Dedifferentiated amniotic fluid mesenchymal stem cell (primary cell): Measurements from ENCODE around the gene CDCA4.
"Not testable (repeated sequence)": the region's sequence is repeated elsewhere in the genome, so short reads cannot be mapped to it uniquely, and the experiment has no call there.

Experiments used
- DNase-seq: peaks from one replicate; pipeline ENCODE4 v3.0.0-alpha.2; 2016; ENCODE audit errors: extremely low spot score

CDCA4 gene

DNA sequence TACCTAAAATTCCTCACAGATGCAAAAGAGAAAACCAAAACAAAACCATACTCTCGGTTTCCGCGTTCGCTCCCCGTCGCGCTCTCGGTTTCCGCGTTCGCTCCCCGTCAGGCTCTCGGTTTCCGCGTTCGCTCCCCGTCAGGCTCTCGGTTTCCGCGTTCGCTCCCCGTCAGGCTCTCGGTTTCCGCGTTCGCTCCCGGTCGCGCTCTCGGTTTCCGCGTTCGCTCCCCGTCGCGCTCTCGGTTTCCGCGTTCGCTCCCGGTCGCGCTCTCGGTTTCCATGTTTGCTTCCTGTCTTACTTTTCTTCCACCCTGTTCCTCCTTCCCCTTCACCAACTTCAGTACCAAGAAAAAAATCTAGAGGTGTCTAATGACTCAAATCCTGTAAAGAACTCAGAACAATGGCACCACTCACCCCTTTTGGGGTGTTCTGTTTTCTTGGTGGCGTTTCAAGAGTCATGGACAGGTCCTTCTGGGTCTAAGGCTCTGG, 12.6 kb upstream of the CDCA4 start:
- DNase-seq: not testable (repeated sequence)

- not testable (repeated sequence) for DNase-seq
Observed at GRCh38 chr14:105032451-105032901, 11.6 kb upstream of the CDCA4 start.

GRCh38 chr14:105030836-105031396, 10.0 kb upstream of the CDCA4 start:
- DNase-seq: no peak

DNA sequence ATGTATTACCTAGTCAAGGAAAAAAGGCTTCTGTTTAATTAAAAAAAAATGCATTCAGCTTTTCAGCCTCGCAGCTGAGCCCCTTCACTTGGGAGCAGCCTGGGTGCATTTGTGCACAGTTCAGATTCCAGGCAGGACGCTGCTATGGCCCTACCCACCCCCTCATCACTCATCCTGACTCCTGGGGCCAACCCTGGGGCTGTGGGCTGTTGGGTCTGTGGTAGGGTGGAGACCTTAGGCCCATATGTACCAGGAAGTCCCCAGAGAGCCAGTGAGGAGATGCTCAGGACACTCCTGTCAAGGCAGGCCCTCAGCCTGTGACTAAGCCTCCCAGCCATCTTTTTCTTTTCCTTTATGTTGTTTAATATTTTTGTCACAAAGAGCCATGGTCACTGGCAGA, 9.3 kb upstream of the CDCA4 start:
- no peak for DNase-seq

GRCh38 chr14:105029402-105029801, 8.5 kb upstream of the CDCA4 start:
- no peak for DNase-seq

DNA sequence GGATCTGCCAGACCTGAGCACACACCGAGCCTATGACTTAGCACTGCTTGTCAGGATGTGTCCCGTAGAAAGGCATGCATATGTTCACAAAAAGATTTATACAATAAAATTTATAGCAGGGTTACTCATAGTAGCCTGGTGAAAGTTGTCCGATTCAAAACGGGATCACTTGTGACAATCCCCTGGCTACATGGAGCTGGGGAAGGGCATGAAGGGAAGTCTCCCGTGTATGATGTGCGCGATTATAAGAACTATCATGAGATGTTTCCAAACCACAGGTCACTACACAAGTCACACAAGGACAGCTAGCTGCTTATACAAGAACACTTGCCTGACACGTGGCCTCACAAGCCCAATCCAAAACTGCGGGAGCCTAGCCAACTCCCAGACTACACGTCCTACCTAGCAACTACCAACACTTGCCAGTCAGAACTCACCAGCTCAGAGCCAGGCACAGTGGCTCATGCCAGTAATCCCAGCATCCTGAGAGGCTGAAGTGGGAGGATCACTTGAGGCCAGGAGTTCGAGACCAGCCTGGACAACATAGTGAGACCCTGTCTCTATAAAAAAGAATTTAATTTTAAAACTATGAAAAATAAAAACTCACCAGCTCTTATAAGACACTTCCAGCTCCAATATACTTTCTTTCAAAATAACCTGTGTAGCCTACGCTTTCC, 7.5 kb upstream of the CDCA4 start:
- DNase-seq: no peak

GRCh38 chr14:105027718-105028117, 6.8 kb upstream of the CDCA4 start:
- not testable (repeated sequence) for DNase-seq

DNA sequence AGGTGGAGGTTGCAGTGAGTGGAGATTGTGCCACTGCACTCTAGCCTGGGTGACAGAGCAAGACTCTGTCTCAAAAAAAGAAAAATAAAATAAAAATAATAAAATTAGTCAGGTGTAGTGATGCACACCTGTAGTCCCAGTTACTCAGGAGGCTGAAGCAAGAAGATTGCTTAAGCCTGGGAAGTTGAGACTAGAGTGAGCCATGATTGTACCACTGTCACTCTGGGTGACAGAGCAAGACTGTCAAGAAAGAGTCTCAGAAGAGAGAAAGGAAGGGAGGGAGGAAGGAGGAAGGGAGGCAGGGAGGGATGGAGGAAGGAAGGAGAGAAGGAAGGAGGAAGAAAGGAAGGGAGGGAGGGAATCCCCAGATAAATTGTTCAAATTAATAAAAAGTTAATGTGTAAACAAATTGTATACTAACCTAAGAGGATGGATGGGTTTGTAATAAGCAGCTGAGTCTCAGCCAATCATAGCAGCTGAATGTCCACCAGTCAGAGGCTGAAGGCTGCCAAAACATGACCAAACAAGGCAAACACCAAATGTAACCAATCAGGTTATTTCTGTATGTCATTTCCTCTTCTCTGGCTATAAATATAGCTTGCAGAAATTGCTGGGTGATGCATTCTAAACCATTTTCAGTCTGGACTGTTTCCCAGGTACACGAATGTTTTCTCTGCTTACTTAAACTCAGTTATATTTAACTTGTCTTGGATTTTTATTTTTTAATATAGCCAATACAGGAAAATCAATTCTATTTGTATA, 6.1 kb upstream of the CDCA4 start:
- no peak for DNase-seq

DNA sequence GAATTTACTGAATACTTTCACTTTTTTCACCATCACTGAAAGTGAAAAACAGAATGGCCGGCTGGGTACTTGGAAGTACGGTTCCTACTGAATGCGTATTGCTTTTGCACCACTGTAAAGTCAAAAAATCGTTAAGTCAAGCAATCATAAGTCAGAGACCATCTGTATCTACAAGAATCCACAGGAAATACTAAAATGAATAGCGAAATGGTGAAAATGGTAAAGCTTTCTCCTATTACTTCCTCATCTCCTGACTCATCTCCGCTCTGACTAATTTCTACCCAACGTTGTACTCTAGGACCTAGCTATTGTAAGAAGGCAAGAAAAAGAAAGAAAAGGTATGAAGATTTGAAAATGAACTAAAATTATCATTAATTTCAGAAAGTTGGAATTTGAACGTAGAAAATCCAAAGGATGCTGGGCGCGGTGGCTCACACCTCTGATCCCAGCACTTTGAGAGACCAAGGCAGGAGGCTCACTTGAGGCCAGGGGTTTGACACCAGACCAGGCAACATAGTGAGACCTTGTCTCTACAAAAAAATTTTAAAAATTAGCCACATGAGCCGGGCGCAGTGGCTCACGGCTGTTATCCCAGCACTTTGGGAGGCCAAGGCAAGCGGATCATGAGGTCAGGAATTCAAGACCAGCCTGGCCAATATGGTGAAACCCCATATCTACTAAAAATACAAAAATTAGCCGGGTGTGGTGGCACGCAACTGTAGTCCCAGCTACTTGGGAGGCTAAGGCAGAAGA, 5.3 kb upstream of the CDCA4 start:
- no peak for DNase-seq

- DNase-seq: no peak
Observed at GRCh38 chr14:105025429-105025828, 4.5 kb upstream of the CDCA4 start.

GRCh38 chr14:105023791-105024480, 3.1 kb upstream of the CDCA4 start:
- DNase-seq: no peak

GRCh38 chr14:105023144-105023543, 2.3 kb upstream of the CDCA4 start:
- no peak for DNase-seq

GRCh38 chr14:105022276-105022670, 1.4 kb upstream of the CDCA4 start:
- DNase-seq: no peak

DNA sequence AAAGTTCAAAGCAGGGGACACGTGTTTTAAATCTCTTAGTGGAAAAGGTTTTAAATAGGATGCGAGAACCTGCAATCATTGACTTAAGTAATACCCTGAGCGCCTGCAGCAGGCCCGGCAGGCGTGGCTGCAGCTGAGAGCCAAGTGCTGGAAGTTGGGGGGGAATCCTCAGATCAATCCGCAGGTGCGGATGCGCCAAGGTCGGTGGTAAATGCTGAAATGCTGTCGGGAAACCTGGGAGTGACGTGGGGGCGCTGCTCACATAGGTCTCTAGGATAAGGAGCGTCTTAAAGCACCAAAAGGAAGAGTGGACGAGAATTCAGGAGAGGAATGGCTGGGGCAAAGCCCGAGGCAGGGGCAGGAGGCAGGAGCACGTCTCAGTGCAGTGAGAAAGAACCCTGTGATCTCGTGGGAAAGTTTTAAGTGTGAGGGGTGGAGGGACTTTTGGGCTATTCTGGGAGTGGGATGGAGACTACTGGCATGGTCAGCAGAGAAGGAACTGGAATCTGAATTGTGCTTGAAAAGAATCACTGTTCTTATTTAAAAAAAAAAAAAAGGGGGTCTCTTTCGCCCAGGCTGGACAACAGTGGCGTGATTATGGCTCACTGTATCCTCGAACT, 883 bp upstream of the CDCA4 start:
- DNase-seq: no peak

DNA sequence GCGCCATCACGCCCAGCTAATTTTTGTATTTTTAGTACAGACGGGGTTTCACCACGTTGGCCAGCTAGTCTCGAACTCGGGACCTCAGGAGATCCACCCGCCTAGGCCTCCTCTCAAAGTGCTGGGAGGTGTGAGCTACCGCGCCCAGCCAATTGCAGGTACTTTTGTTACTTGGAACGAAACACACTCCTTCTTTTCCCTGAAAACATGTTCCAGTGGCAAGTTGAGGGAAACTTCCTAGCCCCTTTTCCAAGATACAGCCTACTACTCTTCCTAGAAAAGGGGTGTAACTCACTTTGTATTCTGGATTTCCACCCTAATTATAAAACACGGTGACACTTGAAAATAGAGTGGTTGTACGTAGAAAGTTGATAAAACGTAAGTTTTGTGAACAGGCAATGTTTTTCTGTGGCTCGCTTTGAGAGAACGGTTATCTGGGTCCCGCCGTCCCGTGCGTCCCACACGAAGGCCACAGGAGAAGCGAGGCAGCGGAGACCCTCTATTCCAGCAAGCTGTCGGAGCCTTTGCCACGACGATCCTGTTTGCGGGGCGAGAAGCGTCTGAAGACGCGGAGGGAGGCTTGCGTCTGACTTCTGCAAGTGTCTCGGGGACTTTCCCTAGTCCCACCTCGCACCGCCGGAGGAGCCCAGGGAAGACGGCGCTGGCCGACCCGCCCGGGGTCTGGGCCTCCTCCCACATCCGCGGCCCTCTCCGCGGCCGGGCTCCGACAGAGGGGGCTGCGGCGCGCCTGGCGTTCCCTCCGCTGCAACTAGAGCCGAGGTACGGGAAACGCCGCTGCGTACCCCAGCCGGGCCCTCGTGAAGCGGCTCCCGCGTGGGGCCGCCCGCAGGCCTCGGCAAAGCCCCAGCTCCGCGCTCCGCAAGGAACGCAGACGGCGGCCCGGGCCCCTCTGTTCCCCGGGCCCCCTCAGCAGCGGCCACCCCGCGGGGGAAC, 745 bp downstream of the CDCA4 start:
- no peak for DNase-seq

DNA sequence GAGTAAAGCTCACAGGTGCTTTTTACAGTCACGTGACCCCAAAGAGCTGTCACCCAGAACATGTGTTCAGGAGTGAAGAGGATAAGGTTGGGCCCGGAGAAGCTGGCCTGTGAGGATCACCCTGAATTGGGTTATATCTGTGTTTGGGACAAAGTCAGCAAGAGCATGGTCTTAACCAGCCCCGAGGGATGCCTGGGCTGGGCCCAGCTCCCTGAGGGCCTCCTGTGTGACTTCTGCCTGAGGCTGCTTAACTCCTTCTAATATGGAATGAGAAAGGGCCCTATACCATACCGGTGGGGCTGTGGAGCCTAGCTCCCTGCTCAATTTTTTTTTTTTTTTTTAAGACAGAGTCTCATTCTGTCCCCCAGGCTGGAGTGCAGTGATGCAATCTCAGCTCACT, 2.5 kb downstream of the CDCA4 start:
- no peak for DNase-seq

- no peak for DNase-seq
Observed at GRCh38 chr14:105015905-105016304, 5.0 kb downstream of the CDCA4 start.

GRCh38 chr14:105015242-105015641, 5.6 kb downstream of the CDCA4 start:
- no peak for DNase-seq

DNA sequence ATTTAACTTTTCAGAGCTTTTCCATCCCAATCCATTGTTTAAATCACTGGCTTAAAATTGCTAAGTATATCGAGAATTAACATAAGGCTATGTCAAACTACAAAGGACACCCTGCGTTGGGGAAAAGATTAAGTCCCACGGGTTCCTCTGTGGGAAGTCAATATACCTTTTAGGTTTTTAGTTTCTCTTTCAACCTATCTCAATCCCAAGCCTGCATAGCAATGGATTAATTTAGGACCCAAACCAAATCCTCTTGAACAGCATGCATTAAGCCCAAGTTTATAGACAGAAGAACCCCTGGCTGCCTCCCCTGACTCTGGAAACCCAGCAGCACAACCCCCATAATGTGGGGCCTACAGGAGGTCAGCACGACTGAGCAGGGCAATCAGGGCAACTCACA, 6.3 kb downstream of the CDCA4 start:
- DNase-seq: no peak

DNA sequence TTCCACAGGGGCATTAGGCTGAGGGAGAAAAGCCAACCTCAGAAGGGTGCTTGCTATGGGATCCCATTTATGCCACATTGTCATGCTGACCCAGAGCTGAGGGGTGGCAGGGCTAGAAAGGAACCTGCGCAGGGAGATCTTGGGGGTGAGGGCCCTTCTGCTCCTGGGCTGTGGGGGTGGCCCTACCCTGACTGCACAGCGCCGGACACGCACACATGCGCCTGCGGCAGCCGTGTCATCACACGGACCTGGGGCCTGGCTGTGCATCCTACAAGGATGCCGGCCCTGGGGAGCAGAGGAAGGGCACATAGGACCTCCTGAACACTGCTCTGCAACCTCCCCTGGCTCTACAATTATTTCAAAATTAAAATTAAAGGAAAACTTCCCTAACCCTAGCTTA, 6.9 kb downstream of the CDCA4 start:
- DNase-seq: no peak
